Sigmoid colon (tissue), 7 donors: ENCODE data around the gene ALKBH5. TPM values are rescaled to one million over a fixed set of nuclear protein-coding genes. Genes with fewer than 3 reads are reported as not detected.

Experiments
- DNase-seq: peaks from one replicate; pipeline ENCODE4 v3.0.0-alpha.2; 2019
- H3K27ac ChIP-seq, 4 donors: fragments of 200-600 bp; sonication (generic); one replicate each; pipeline ENCODE4 v1.5.1; 2016 to 2019; ENCODE audit warnings: mild to moderate bottlenecking in 1 of 4
- H3K27me3 ChIP-seq, 3 donors: fragments of 200-600 bp; sonication (generic); one replicate each; pipeline ENCODE4 v1.5.1; 2019; ENCODE audit warnings: mild to moderate bottlenecking in 1 of 3
- H3K36me3 ChIP-seq, 4 donors: fragments of 200-600 bp; sonication (generic); one replicate each; pipeline ENCODE4 v1.5.1; 2016 to 2019
- H3K4me1 ChIP-seq, 4 donors: fragments of 200-600 bp; sonication (generic); one replicate each; pipeline ENCODE4 v1.5.1; 2017 to 2019
- H3K4me3 ChIP-seq, 4 donors: fragments of 200-600 bp; sonication (generic); one replicate each; pipeline ENCODE4 v1.5.1; 2017 to 2019; ENCODE audit warnings: mild to moderate bottlenecking in 2 of 4, moderate library complexity in 1 of 4
- H3K9me3 ChIP-seq, 4 donors: fragments of 200-600 bp in 3 of 4; sonication (generic) in 3 of 4; one replicate each; pipeline versions ENCODE4 v1.5.1 to v1.6.1; 2013 to 2019
- EP300 ChIP-seq, 4 donors: sonication (generic); formaldehyde crosslinking; IDR thresholded peaks; one replicate each; pipeline ENCODE4 v1.6.1; 2017; ENCODE audit warnings: antibody characterized with exemption in 4 of 4
- POLR2A ChIP-seq, 2 donors: fragments of 450-650 bp; IDR thresholded peaks; one replicate each; pipeline ENCODE4 v1.6.1; 2016; ENCODE audit warnings: antibody characterized with exemption in 2 of 2, mild to moderate bottlenecking in 2 of 2, moderate library complexity in 2 of 2
- POLR2AphosphoS5 ChIP-seq, 4 donors: sonication (generic); formaldehyde crosslinking; IDR thresholded peaks; one replicate each; pipeline ENCODE4 v1.6.1; 2017; ENCODE audit warnings: antibody characterized with exemption in 4 of 4
- WGBS, 2 donors: extraction: QIAGEN DNeasy Blood & Tissue Kit; methylation state at CpG; one replicate each; pipeline ENCODE4 v1.1.7; 2013; 5-methylcytosine and 5-hydroxymethylcytosine counted together
- intact Hi-C: fragments of 100-400 bp; cut with DNase I; formaldehyde crosslinking; loops from one replicate; pipeline ENCODE4 v1.15.1; 2023
- polyA plus RNA-seq, 3 donors: library from polyadenylated mRNA; stranded (reverse); fragments of 200-250 nt; gene quantifications; one replicate each; pipeline ENCODE4 v1.2.3, GENCODE V29; 2013
- total RNA-seq, 4 donors: library from RNA; depleted of rRNA; stranded (reverse); fragments of >200 nt; gene quantifications; one replicate each; pipeline ENCODE4 v1.1.0, GENCODE V29; 2016
- TF ChIP-seq, protein P1 (sequence below), 4 experiments: fragments of 450-650 bp in 3 of 4; fragments of 200-600 bp in 1 of 4; IDR thresholded peaks; one replicate each; pipeline ENCODE4 v1.5.1; 2016 to 2019; ENCODE audit warnings: antibody characterized with exemption in 4 of 4, mild to moderate bottlenecking in 3 of 4, moderate library complexity in 2 of 4
- donor health status: healthy with polysubstance abuse.
- donor health status: Bipolar disorder and iron deficiency.
- donor health status: healthy.

The ALKBH5 gene
- total and polyA plus RNA-seq, 7 donors, result 36.6 to 109 (median 100) TPM

DNA sequence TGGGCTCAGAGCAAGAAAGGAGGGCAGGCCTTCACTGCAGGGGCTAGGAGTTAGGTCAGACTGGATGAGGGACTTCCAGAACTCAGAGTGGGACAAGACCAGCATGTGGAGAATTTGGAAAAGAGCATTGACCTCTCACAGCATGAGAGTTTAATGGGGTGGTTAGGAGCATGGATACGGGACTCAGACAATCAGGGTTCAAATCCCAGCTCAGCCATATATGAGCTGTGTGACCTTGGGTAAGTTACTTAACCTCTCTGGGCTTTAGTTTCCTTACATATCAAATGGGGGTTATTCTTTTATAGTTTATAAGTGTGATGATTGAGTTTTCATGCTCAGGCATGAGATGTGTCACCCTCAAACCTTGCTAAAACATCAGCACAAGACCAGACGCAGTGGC, 37.4 kb upstream of the ALKBH5 start:
- Histone ChIP-seq H3K4me3 (no peak overlapping the region), H3K9me3 (no peaks in the 10 kb centered on the region), H3K27ac (no peak overlapping the region), H3K4me1 (peaks cover 0 to 3% (median 0%) of the 10 kb centered on the region in 4 donors), H3K36me3 (no peaks in the 10 kb centered on the region), H3K27me3 (peaks cover 0 to 21% (median 0%) of the 10 kb centered on the region in 3 donors)
- no peak for DNase-seq
- intact Hi-C loops, result no loop called here
- TF ChIP-seq, protein P1, sequence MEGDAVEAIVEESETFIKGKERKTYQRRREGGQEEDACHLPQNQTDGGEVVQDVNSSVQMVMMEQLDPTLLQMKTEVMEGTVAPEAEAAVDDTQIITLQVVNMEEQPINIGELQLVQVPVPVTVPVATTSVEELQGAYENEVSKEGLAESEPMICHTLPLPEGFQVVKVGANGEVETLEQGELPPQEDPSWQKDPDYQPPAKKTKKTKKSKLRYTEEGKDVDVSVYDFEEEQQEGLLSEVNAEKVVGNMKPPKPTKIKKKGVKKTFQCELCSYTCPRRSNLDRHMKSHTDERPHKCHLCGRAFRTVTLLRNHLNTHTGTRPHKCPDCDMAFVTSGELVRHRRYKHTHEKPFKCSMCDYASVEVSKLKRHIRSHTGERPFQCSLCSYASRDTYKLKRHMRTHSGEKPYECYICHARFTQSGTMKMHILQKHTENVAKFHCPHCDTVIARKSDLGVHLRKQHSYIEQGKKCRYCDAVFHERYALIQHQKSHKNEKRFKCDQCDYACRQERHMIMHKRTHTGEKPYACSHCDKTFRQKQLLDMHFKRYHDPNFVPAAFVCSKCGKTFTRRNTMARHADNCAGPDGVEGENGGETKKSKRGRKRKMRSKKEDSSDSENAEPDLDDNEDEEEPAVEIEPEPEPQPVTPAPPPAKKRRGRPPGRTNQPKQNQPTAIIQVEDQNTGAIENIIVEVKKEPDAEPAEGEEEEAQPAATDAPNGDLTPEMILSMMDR (IDR thresholded peaks at IDR 0.05), result no peak
- TF ChIP-seq EP300 (IDR thresholded peaks at IDR 0.05) (no peak), POLR2A (IDR thresholded peaks at IDR 0.05) (no peak), POLR2AphosphoS5 (IDR thresholded peaks at IDR 0.05) (no peak)
- WGBS, 2 donors, result 90 to 92% methylated on average over 2 of the region's 2 CpGs

DNA sequence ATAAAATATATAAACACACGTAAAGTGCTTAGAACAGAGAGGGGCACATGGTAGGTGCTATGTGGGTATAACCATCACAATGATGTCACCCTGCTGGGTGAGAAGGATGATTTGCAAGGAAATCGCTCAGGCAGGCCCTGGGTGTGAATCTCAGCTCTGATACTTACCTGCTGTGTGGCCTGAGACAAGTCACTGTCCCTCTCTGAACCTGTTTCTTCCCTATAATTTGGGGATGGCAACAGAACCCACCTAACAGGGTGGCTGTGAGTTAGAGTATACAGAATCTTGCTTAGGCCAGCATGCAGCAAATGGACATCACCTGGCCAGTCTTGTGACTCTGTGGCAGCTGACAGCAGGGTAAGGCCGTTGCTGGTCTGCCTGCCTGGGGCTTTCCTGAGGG, 36.6 kb upstream of the ALKBH5 start:
- intact Hi-C loops, result no loop called here
- 82 to 84% methylated on average over 3 of the region's 3 CpGs for WGBS, 2 donors
- no peak for TF ChIP-seq EP300 (IDR thresholded peaks at IDR 0.05)
- TF ChIP-seq POLR2AphosphoS5 (IDR thresholded peaks at IDR 0.05), result no peak
- no peak for TF ChIP-seq POLR2A (IDR thresholded peaks at IDR 0.05)
- TF ChIP-seq, protein P1 (IDR thresholded peaks at IDR 0.05), result no peak
- Histone ChIP-seq H3K27me3 (peaks cover 0 to 15% (median 0%) of the 10 kb centered on the region in 3 donors), H3K27ac (no peak overlapping the region), H3K36me3 (no peaks in the 10 kb centered on the region), H3K9me3 (no peaks in the 10 kb centered on the region), H3K4me1 (no peaks in the 10 kb centered on the region), H3K4me3 (no peak overlapping the region)
- no peak for DNase-seq

GRCh38 chr17:18148586-18148985, 35.0 kb upstream of the ALKBH5 start:
- intact Hi-C loops, result no loop called here
- DNase-seq, result no peak
- H3K27me3 ChIP-seq, result peaks cover 0 to under 1% (median 0%) of the 10 kb centered on the region in 3 donors
- H3K4me1 ChIP-seq, result peaks cover 0 to 6% (median 3%) of the 10 kb centered on the region in 4 donors
- no peak overlapping the region for H3K27ac ChIP-seq
- H3K36me3 ChIP-seq, result no peaks in the 10 kb centered on the region
- H3K9me3 ChIP-seq, result no peaks in the 10 kb centered on the region
- H3K4me3 ChIP-seq, result no peak overlapping the region
- WGBS, 2 donors, result 90% methylated on average over 7 of the region's 7 CpGs
- TF ChIP-seq EP300 (IDR thresholded peaks at IDR 0.05), result no peak
- TF ChIP-seq, protein P1 (IDR thresholded peaks at IDR 0.05), result no peak
- no peak for TF ChIP-seq POLR2AphosphoS5 (IDR thresholded peaks at IDR 0.05)
- no peak for TF ChIP-seq POLR2A (IDR thresholded peaks at IDR 0.05)

GRCh38 chr17:18151290-18151689, 32.3 kb upstream of the ALKBH5 start:
- Histone ChIP-seq H3K4me1 (peaks cover 0 to 6% (median 4%) of the 10 kb centered on the region in 4 donors), H3K9me3 (no peaks in the 10 kb centered on the region), H3K27ac (no peak overlapping the region), H3K4me3 (no peak overlapping the region), H3K36me3 (no peaks in the 10 kb centered on the region), H3K27me3 (no peaks in the 10 kb centered on the region)
- WGBS, 2 donors, result 87 to 92% methylated on average over 9 of the region's 9 CpGs
- intact Hi-C loops, result loop anchor here (5.0 kb wide), 1 partner anchor 36 kb away; no protein-coding TSS in a partner anchor
- TF ChIP-seq POLR2AphosphoS5 (IDR thresholded peaks at IDR 0.05) (no peak), EP300 (IDR thresholded peaks at IDR 0.05) (no peak), POLR2A (IDR thresholded peaks at IDR 0.05) (no peak)
- TF ChIP-seq, protein P1 (IDR thresholded peaks at IDR 0.05), result no peak
- DNase-seq, result no peak

GRCh38 chr17:18155179-18155578, 28.4 kb upstream of the ALKBH5 start:
- Histone ChIP-seq H3K27me3 (no peaks in the 10 kb centered on the region), H3K4me3 (no peak overlapping the region), H3K9me3 (no peaks in the 10 kb centered on the region), H3K36me3 (no peaks in the 10 kb centered on the region), H3K4me1 (peaks cover 0 to 23% (median 12%) of the 10 kb centered on the region in 4 donors), H3K27ac (no peak overlapping the region)
- TF ChIP-seq POLR2AphosphoS5 (IDR thresholded peaks at IDR 0.05) (no peak), EP300 (IDR thresholded peaks at IDR 0.05) (no peak), POLR2A (IDR thresholded peaks at IDR 0.05) (no peak)
- TF ChIP-seq, protein P1 (IDR thresholded peaks at IDR 0.05), result no peak
- intact Hi-C loops, result no loop called here
- no peak for DNase-seq
- WGBS, 2 donors, result 90 to 95% methylated on average over 14 of the region's 14 CpGs
